ENCODE data around the gene CNPY3. TPM values are rescaled to one million over a fixed set of nuclear protein-coding genes. Genes with fewer than 3 reads are reported as not detected.

CNPY3 gene
- total RNA-seq, 1 experiment from 2014 or later: 56.1 TPM

DNA sequence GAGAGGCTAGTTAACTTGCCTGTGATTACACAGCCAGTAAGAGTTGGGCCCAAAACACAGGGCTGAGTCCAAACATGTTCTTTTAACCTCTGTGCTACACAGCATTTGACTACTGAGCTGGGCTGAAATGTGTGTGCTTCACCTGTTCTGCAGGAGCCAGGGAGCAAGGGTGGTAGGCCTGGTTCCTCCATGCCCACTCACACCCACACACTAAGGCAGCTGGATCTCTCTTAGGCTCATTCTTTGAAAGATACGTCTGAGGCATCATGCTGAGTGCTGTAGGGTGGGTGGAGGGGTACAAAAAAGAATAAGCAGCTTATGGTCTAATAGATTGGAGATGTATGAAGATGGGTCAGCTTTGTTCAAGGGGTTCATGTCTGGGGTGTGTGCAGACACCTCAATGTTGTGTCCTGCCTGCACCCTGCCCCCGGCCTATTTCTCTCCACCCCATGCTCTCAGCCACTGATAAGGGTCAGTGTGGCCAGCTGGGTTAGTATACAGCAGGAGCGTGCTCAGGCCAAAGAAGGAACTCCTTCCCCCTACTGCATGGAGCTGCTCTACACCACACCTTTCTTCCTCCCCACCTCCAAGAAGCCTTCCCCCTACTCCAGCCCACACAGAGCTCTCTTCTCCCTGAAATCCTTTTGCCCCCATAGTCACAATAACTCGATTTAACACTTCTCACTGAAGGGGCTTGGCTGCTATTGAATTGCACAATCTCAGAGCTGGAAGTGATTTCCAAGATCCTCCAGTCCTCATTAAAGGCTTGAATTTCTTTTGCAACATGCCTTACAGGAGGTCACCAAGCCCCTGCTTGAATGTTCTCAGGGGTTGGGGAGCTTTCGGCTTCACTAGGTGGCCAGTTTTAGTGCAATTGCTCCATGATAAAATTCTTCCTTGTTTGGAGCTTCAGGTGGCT, 58.5 kb downstream of the CNPY3 start:
- CTCF ChIA-PET: no interaction called here
- Mint-ChIP-seq H3K27ac (ENCODE audit: unreplicated experiment) (no peak overlapping the region), H3K36me3 (ENCODE audit: insufficient read depth, unreplicated experiment) (peaks cover 20% of the 10 kb centered on the region), H3K27me3 (ENCODE audit: insufficient read depth, unreplicated experiment) (no peaks in the 10 kb centered on the region), H3K4me1 (ENCODE audit: low read depth, unreplicated experiment) (peaks cover 30% of the 10 kb centered on the region), H3K4me3 (ENCODE audit: unreplicated experiment) (no peak overlapping the region), H3K9me3 (ENCODE audit: unreplicated experiment) (no peaks in the 10 kb centered on the region)
- no peak for DNase-seq
- Histone ChIP-seq H3K36me3 (ENCODE audit: control insufficient read depth, insufficient read depth, low read length) (peaks cover 2% of the 10 kb centered on the region; the same call in 1 of the 2 replicates), H3K4me3 (ENCODE audit: low read depth, low read length) (no peak overlapping the region), H3K27me3 (replicated peaks; ENCODE audit: control insufficient read depth, insufficient read depth, low read length) (no peaks in the 10 kb centered on the region), H3K4me1 (no peaks in the 10 kb centered on the region), H3K9me3 (no peaks in the 10 kb centered on the region)
- BruUV-seq (replicated peaks): no TSS peak
- intact Hi-C loops (cut with micrococcal nuclease; ENCODE audit: unreplicated experiment): loop anchor here (10.0 kb wide), 1 partner anchor 83 kb away; no protein-coding TSS in a partner anchor
- POLR2A ChIA-PET: no interaction called here
- TF ChIP-seq, protein P1, sequence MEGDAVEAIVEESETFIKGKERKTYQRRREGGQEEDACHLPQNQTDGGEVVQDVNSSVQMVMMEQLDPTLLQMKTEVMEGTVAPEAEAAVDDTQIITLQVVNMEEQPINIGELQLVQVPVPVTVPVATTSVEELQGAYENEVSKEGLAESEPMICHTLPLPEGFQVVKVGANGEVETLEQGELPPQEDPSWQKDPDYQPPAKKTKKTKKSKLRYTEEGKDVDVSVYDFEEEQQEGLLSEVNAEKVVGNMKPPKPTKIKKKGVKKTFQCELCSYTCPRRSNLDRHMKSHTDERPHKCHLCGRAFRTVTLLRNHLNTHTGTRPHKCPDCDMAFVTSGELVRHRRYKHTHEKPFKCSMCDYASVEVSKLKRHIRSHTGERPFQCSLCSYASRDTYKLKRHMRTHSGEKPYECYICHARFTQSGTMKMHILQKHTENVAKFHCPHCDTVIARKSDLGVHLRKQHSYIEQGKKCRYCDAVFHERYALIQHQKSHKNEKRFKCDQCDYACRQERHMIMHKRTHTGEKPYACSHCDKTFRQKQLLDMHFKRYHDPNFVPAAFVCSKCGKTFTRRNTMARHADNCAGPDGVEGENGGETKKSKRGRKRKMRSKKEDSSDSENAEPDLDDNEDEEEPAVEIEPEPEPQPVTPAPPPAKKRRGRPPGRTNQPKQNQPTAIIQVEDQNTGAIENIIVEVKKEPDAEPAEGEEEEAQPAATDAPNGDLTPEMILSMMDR (IDR thresholded peaks at IDR 0.05; ENCODE audit: insufficient read depth in 1 of 2, low read depth in 1 of 2, low read length in 1 of 2, severe bottlenecking in 1 of 2, unreplicated experiment in 1 of 2): no peak

DNA sequence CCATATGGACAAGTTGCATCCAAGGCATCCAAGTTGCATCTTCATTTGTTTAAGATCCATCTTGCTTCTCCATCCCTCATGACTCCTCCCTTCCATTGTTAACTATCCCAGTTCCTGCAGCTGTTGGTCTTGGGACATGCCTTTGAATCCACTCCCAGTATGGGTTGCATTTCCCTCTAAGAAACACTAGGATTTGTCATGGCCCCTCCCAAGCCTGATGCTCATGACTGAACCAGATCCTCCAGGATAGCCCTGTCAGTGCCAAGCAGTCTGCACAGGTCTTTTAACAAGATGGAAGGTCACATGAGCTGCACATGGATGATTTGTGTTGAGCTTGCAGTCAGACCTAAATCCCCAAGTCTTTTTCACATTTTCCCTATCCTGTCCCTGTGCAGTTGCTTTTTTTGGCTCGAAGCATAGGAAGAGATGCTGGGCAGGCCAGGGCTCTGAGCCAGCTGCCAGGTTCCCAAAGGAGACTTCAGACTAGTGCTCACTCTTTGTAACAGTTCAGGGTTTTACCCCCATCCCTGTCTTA, 59.3 kb downstream of the CNPY3 start:
- intact Hi-C loops (cut with micrococcal nuclease; ENCODE audit: unreplicated experiment): loop anchor here (10.0 kb wide), 1 partner anchor 84 kb away; no protein-coding TSS in a partner anchor
- Histone ChIP-seq H3K4me1 (no peaks in the 10 kb centered on the region), H3K4me3 (ENCODE audit: low read depth, low read length) (no peak overlapping the region), H3K9me3 (no peaks in the 10 kb centered on the region), H3K36me3 (ENCODE audit: control insufficient read depth, insufficient read depth, low read length) (peaks cover 2% of the 10 kb centered on the region; the same call in 1 of the 2 replicates), H3K27me3 (replicated peaks; ENCODE audit: control insufficient read depth, insufficient read depth, low read length) (no peaks in the 10 kb centered on the region)
- Mint-ChIP-seq H3K9me3 (ENCODE audit: unreplicated experiment) (no peaks in the 10 kb centered on the region), H3K27me3 (ENCODE audit: insufficient read depth, unreplicated experiment) (no peaks in the 10 kb centered on the region), H3K4me1 (ENCODE audit: low read depth, unreplicated experiment) (peaks cover 30% of the 10 kb centered on the region), H3K36me3 (ENCODE audit: insufficient read depth, unreplicated experiment) (peaks cover 20% of the 10 kb centered on the region), H3K4me3 (ENCODE audit: unreplicated experiment) (no peak overlapping the region), H3K27ac (ENCODE audit: unreplicated experiment) (no peak overlapping the region)
- POLR2A ChIA-PET: no interaction called here
- CTCF ChIA-PET: no interaction called here
- TF ChIP-seq, protein P1 (IDR thresholded peaks at IDR 0.05; ENCODE audit: insufficient read depth in 1 of 2, low read depth in 1 of 2, low read length in 1 of 2, severe bottlenecking in 1 of 2, unreplicated experiment in 1 of 2): no peak
- no TSS peak for BruUV-seq (replicated peaks)
- no peak for DNase-seq

Other genes with a start within 250 kb of the CNPY3 start
- not detected in 2 replicates for gene PRPH2, start 206.9 kb upstream of the CNPY3 start, total RNA-seq (2022)
- gene TBCC, start 183.4 kb upstream of the CNPY3 start, total RNA-seq (2022): 17.0 and 20.4 TPM in 2 replicates
- 5.0 and 5.3 TPM in 2 replicates for gene BICRAL, start 147.4 kb upstream of the CNPY3 start, total RNA-seq (2022)
- 103 and 110 TPM in 2 replicates for gene RPL7L1, start 49.9 kb upstream of the CNPY3 start, total RNA-seq (2022)
- not detected in 2 replicates for gene PTCRA, start 13.4 kb upstream of the CNPY3 start, total RNA-seq (2022)
- gene GNMT, start 31.3 kb downstream of the CNPY3 start, total RNA-seq (2022): not detected in 2 replicates
- 6.9 and 8.2 TPM in 2 replicates for gene PEX6, start 49.7 kb downstream of the CNPY3 start, total RNA-seq (2022)
- gene PPP2R5D, start 55.1 kb downstream of the CNPY3 start, total RNA-seq (2022): 44.4 and 45.0 TPM in 2 replicates
- gene MEA1, start 84.5 kb downstream of the CNPY3 start, total RNA-seq (2022): 60.3 and 62.3 TPM in 2 replicates
- 62.9 and 66.8 TPM in 2 replicates for gene KLHDC3, start 84.8 kb downstream of the CNPY3 start, total RNA-seq (2022)
- gene RRP36, start 92.1 kb downstream of the CNPY3 start, total RNA-seq (2022): 71.0 and 74.9 TPM in 2 replicates
- gene CUL7, start 124.4 kb downstream of the CNPY3 start, total RNA-seq (2022): 25.3 and 26.7 TPM in 2 replicates
- gene MRPL2, start 130.0 kb downstream of the CNPY3 start, total RNA-seq (2022): 123 and 124 TPM in 2 replicates
- gene KLC4, start 130.2 kb downstream of the CNPY3 start, total RNA-seq (2022): 47.7 and 52.7 TPM in 2 replicates
- 175 and 180 TPM in 2 replicates for gene PTK7, start 146.8 kb downstream of the CNPY3 start, total RNA-seq (2022)
- gene SRF, start 241.8 kb downstream of the CNPY3 start, total RNA-seq (2022): 31.3 and 32.1 TPM in 2 replicates

All from Caco-2 (cell line).